NCI-H1694 treated with DMSO at 0.1 percent for 48 hours (cell line): ENCODE data around the gene UTRN.

Experiments
- DNase-seq: peaks from one replicate; lab custom pipeline; 2025; lab: John Stamatoyannopoulos, UW

The UTRN gene

DNA sequence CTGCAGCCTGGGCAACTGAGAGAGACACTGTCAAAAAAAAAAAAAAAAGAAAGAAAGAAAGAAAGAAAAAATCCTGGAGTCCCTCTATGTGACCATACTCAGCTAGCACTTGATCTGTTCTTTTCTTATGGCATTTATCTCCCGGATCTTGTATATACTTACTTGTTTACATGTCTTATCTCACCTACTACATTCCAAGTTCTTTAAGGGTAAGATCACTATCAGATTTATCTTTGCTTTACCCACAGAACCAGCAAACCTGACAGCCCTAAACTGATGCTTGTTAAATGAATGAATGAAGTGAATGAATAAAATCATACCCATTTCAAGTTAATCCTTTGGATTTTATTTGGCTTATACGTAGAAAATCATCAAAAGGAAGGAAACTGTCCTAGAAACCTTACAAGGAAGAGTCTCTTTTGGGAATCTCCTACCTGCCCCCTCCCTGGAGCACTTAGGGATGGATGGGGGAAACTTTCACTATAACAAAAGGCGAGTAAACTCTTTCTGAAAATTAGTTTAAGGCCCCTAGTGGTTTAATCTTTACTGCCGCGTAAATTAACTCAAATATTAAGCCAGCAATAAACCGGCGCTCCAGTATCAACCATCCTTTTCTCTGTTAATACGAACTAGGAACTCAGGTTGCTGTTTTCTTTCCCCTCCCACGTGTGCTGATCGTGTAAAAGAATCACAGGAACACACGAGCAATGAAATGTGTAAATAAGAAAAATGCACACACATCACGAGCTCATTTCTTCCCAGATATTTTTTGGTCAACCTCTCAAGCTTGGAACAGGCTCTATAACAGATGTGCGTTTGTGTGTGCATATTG is 1.3 kb upstream of the UTRN start:
- DNase-seq: no peak

DNA sequence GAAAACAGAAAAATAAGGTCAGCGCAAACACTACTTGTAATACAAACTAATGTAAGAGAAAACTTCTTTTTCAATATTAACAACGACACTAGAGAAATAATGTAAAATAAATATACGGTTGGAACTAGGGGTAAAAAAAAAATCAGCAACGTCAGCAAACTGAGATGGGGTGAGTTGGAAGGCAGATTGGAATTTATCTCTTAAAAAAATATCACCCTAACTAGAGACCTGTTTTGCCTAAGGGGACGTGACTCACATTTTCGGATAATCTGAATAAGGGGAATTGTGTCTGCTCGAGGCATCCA is 705 bp upstream of the UTRN start:
- no peak for DNase-seq

DNA sequence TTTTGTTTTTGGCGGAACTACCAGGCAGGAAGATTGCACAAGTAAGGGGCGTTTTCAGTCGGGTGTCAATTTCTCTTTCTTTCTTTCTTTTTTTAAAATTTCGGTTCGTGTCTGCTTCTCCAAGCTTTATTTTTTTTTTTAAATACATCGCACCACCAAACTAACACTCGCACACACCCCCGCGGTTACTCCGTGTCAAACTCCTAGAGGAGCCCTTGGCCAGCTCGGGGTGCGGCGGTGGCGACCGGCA is 338 bp downstream of the UTRN start:
- DNase-seq: no peak

DNA sequence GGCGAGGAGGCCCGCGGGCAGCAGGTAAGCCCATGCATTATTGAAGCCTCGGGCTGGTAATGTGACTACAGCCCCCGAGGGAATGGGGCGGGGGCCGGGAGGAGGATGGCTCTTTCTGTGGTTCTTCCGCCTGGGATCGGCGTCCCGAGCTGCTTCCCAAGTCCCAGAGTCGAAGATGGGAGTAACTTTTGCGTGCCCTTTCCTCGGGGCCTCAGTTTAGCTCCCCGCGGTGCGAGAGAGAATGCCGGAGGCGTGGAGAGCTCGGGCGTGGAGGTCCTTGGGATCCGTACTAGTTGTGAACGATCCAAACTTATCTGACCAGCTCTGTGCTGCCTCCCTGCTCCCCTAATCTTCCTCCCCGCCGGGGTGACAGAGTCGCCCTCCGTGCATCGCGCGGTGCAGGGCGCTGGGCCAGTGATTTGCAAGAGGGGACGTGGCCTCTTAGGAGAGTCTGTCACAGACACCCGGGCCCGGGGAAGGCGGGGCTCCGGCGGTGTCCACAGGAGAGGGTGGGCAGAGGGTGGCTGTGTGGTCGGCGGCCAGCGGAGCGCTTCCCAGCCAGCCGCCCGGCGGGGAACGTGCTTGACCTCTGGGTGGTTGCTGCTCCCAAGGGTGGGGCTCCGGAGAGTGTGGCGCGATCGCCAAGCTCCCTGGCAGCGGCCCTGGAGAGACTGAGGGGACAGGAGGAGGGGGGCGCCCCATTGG is 815 bp downstream of the UTRN start:
- no peak for DNase-seq

DNA sequence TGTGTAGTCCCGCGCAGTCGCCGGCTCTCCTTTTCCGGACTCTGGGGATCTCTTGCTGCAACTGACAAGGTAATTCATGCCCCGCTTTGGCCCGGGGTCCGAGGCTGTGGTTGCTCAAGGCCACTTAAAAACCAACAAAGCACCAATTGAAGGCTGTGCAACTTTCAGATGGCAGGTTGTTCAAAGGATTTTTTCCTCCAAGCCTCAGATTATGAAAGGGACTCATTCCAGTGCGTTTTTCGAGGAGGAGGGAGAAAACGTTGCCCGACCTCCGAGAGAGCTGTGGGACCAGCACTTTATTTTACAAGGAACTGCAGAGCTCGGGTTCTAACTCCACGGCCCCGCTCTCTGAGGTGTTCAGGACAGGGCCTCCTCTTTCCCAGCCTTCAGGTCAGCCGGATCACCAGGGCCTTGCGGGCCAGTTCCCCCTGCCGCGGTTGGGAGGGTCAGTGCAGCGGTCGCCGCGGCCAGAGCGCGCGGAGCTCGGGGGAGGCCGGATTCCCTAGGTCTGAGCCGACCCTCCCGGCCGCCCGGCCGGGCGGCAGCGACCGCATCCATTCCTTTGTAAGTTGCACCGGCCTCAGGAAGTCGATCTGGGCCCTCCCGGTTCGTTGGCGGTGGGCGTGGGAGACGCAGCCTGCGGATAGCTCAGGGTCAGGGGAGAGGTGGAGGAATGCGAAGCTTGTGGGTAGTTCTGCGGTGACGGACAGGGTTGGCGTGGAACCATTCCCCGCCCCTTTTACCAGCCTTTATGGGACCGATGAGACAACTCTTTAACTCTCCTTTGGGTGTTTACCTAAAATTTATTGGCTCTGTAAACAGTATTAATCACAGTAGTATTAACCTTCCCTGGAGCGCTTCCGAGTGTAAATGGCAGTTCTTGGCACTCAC is 1.6 kb downstream of the UTRN start:
- no peak for DNase-seq

DNA sequence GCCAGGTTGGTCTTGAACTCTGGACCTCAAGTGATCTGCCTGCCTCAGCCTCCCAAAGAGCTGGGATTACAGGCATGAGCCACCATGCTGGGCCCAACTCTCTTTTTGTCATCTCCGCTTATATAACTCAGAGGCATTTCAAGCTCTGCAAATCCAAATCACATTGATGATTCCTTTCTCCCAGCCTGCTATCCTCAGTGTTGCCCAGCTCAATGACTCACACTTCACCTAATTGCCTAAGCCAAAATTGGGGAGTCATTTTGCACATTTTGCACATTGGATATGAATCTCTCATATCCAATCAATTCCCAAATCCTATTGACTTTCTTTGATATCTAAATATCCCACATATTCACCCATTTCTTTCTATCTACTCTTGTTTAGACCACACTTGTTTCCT is 3.9 kb downstream of the UTRN start:
- no peak for DNase-seq

DNA sequence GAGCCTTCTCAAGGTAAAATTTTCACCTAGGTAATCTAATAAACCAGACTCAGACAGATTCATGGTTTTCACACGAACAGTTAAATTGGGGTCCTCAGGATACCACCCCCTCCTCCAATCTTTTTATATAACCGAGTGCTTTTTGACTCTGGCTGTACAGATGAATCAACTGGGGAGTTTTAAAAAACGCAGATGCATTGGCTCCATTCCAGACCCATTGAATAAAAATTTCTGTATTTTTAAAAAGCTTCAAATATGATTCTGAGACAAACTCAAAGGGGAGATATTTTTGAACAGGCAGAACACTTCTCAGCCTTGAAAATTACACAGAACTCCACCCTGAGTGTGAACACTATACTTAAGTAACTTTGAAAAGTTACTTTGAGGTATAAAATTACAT is 7.2 kb downstream of the UTRN start:
- no peak for DNase-seq

DNA sequence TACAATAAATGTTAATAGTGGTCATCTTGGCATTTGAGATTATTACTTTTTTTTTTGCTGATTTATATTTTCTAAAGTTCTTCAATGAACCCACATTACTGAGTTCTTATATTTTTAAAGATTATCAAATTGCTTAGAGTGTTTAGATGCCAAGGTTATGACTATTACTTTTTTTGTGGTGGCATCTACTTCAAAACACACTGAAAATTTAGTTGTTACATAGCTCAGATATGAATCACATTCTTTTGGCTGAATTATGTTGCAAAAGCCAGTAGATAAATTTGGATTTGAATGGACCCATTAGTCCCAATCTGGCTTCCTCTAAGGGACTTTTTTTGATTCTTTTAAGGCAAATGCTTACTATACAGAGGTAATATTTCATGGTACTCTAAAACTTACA is 8.9 kb downstream of the UTRN start:
- no peak for DNase-seq

DNA sequence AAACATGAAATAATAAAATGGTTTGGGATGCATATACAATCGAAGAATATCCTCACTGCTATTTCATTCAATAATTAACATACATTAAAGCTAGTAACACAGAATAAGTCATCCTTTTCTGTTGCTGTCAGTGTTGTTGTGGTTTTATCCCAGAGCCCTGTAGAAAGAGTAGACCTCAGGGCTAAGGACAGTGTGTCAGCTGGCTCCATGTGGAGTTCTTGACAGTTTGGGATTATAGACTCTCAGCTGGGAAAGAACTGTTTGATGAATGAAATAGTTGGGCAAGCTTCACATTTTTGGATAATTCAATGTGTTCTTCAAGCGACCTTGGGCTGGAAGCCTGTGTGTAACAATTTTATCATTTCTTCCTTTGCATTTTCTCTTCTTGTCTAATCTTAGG is 10.1 kb downstream of the UTRN start:
- DNase-seq: no peak

DNA sequence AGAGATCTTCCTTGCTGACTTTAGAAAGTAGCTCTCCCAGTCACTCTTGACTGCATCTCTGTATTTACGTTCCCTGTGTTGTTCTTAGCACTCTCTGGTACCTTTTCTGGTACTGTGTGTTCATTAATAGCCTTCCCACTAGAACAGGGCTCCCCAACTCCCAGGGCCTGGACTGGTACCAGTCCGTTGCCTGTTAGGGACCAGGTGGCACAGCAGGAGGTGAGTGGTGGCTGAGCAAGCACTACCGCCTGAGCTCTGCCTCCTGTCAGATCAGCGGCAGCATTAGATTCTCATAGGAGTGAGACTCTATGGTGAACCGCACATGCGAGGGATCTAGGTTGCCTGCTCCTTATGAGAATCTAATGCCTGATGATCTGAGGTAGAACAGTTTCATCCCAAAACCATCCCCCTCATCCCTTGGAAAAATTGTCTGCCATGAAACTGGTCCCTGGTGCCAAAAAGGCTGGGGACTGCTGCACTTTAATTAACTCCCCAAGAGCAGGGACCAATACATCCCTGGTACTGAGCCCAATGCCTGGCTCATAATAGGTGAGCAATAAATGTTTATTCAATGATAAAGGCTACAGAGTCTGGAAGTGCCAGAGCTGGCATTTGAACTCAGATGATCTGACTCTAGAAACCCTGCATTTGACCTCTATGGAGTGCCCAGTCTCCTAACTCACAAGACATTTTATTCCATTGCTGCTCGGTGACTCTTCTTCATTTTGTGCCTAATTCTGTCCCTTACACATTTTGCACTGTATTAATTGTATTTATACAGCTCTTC is 11.0 kb downstream of the UTRN start:
- no peak for DNase-seq

DNA sequence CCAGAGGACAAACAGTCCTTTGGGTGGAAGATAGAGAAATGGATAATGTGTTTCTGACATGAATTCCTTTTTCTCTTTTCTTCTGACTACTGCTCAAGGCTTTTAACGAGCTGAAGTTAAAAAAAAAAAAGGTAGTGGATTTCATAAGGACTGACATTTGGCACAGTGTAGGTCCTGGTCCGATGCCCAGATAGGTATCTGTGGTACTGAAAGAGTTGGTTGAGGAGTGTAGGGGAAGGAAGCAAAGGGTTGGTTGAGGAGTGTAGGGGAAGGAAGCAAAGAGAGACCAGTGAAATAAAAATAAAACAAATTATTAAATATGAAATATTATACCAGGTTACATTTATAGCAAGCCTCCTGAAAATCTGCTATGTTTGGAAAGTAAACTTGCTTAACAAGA is 11.8 kb downstream of the UTRN start:
- no peak for DNase-seq

DNA sequence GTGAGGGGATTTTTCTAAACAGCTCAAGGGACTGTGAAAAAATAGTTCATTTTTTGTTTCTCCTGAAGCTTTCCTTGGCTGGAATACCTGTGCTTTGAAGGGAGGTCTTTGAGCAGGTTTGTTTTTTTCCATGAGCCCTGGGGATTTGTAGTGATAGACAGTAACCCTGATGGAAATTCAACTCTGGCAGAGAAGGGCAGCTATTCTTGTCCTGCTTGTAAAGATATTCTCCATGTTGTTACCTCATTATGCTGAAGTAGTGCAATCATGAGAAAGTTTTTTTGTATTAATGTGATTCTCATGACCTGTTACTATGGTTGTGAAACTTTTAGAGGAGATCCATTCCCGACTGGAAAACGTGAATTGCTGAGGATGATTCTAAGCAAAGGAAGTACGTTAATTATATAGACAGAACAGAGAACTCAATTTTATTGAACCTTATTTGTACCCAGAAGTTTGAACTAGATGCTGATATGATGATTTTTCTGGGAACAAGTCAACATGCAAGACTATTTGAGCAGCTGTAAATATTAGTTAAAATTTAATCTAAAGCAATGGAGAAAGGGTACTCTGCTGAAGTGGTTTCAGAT is 12.5 kb downstream of the UTRN start:
- DNase-seq: no peak

DNA sequence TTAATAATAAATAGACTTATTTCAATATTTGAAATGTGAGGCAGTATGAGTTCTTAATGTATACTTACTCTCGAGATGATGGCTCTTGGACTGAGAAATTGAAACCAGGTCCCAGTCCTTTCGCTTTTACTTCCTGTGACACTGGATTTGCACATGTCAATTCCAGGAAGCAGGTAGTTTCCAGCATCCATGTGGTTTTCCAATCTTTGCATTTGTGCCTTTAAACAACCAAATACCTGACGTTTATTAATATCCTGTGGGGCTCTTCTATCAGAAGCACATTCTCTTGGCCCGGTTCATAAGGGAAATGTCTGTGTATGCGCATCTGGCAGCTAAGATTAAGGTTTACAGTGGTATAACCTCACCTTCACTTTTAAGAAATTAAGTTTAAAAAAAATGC is 13.1 kb downstream of the UTRN start:
- no peak for DNase-seq

DNA sequence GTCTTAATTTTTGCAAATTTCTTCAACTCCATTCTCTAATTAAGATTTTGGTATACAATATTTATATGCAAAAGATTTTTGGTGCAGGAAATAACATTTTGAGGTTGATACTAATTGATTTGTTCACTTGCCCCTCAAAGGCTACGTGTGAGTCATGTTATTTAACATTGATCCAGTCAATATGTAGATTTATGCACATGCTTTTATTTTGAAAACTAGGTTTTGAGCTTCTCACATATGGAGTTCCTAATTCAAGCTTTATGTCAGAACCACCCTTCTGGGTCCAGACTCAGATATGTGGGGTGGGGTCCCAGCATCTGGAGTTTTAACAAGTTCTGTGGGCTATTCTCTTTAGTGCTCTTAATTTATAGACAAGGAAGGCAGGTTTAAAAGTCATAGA is 13.8 kb downstream of the UTRN start:
- no peak for DNase-seq

DNA sequence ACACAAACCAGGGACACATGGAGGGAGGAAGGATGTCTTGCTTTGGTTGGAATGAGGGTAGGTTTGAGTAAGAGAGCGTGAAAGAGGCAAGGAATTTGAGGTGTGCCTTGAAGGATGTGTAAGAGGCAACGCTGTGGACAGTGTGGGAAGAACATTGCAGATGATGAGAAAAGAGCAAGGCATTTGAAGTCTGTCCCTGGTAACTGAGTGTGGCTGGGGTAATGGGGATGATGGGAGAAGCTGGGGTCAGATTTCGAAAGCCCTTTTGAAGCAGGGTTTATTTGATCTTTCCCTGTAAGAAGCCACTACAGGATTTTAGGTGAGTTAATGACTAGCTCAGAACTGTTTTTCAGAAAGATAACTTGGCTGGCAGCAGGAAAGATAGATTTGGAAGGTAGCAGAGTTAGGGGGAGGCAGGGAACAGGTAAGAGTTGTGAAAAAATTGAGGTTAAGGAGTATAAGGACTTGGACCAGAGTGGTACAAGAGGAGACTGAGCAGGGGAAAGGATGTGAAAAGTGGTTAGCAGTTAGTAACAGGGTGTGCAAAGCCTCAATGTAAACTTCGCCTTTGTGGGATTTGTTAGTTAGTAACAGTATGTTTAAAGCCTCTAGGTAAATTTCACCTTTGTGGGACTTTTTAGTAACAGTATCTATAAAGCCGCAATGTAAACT is 17.7 kb downstream of the UTRN start:
- no peak for DNase-seq

DNA sequence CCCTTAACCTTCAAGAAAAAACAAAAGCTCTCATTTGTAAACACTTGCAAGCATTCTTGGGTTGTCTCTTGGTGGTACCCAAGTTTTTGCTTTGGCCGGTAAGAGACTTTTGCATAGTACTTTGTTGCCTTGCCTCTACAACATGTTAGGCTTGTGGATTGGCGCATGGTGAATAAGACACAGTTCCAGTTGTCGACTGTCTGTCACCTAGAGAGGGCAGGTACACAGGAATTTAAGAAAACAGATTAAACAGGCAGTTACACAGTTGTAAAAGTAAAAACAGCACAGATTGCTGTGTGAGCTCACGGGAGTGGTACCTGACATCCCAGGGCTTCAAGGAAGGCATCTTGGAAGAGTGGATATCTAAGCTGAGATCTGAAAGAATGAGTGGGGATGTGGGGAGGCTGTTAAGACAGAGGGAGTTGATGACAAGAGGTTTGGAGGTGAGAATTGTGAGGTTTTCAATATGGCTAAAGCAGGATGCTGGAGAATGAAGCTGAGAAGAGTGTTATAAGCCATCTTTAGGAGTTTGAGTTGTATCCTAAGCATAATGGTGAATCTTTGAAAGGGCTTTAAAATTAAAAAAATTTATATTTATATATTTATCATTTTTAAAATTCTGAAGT is 19.2 kb downstream of the UTRN start:
- DNase-seq: no peak

DNA sequence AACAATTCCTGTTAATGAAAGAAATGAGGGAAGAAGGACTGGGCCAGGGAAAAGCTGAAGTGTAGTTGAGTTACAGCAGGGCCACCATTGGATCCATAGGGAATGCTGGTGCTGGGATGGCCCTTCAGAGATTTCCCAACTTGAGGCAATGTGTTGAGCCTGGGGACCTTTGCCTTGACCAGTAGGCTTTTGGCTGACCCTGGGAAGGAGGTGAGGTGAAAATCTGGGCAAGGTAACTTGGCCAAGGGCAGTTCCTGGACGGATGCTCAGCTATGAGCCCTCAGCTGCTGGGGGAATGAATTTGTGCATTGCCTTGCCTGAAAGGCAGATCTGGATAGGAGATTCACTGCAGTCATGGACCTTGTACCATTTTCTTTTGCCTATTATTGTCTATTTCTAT is 20.4 kb downstream of the UTRN start:
- DNase-seq: no peak

DNA sequence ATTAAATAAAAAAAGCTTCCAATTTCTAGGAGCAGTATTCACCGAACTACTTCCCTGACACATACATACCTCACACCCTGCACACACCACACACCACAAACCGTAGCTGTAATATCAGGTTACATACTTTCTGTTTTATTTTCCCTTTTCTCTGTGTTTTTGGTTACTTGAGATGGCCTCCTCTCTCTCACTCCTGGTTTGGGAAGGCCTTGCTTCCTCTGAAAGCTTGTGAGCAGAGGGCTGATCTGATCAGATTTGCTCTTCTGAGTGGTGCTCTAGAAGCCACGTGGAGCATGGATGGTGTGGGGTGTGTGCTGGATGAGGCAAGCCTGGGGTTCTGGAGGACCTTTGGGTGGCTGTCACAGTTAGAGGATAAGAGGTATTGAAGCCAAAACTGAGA is 20.9 kb downstream of the UTRN start:
- DNase-seq: no peak

DNA sequence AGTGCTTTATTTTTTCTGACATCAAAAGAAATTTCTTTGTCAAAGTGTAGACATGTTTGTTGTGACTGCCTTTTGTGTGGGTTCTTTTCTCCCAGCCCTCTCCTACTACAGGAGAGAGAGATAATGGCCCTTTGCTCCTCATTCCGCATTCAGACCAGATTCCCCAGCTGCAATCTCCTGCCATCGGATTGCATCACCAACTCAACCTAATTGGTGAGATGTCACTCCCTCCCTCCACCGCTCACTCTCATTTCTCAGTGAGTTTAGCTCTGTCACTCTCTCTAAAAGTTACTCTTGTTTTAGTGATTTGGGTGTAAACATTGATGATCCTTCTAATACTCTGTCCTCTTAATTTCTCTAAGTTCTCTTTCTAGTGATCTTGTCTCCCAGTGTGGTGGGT is 22.7 kb downstream of the UTRN start:
- DNase-seq: no peak

DNA sequence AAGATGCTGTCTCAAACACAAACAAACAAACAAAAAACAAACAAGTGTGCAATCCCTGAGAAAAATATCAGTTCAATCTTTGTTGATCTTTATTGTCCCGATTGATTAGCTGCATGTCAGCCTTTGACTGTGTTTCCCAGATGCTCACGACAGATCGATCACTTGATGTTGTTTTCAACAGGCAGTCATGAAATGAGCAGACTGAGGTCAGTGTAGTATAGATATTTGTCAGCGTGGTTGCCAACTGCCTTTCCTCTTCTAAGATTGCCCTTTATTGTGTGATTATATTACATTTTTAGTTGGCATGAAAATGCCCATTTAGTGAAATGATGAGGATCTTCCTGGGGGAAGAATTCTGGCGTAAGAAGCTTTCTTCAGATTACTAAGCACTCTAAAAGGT is 25.6 kb downstream of the UTRN start:
- DNase-seq: no peak

DNA sequence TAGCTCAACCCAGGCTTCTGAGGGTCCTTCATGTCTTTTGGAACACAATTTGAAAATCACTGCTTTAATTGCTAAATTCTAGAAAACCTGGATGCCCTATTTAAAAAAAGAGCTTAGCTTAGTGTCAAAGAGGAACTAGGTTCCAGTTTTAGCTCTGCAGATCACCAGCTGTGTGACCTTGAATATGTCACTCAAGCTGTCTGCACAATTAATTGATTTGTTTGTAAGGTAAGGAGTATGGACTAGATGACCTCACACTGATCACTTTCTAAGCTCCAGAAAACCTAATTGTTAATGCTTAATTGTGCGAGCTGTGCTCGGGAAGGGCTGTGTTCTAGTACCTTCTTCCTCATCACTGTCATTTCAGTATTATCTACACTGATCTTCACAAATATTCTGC is 26.2 kb downstream of the UTRN start:
- DNase-seq: no peak
